Uterus (tissue), 2 donors: Measurements from ENCODE around the gene CSKMT.

ENCODE experiments used
- POLR2A ChIP-seq, 2 donors: fragments of 450-650 bp; IDR thresholded peaks; one replicate each; pipeline ENCODE4 v1.6.1; 2016; ENCODE audit warnings: antibody characterized with exemption in 2 of 2, mild to moderate bottlenecking in 1 of 2, moderate library complexity in 1 of 2
- TF ChIP-seq, protein P1 (sequence below), 4 experiments: fragments of 200-600 bp in 2 of 4; fragments of 450-650 bp in 2 of 4; sonication (generic) in 2 of 4; IDR thresholded peaks; one replicate each; pipeline ENCODE4 v1.5.1; 2016 to 2019; ENCODE audit warnings: antibody characterized with exemption in 4 of 4, mild to moderate bottlenecking in 2 of 4, moderate library complexity in 1 of 4

DNA sequence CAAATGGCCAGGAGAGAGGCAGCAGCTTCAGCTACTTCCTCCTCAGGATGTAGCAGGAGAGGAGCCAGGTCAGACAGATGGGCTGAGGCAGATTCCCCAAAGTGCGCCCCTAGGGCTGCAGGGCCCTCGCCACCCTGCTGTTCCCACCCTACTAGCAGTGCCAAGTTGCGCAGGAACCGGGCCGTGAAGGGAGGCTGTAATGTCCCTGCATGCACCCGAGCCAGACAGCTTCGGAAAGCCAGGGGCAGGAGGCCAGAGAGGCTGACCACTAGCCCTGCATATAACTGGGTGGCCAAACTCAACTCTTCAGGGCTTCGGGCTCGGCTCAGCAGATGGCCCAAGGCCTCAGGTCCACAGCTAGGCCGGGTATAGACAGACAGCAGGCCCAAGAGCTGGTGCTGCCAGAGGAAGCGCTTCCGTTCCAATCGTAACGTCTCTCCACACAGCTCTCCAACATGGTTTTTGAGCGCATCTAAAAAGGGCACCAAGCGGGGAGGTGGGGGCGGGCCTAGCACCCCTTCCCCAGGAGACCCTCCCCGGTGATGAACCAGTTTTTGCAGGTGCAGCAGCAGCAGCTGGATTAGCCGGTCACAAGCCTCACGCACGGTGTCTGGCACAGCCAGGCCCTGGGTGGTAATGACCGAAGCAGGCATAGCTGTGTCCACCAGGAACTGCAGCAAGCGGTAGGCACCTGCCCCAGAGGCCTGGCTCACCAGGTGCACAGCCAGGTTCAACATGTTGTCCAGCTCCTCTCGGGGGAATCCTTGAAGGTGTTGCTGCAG is 16.7 kb upstream of the CSKMT start:
- no peak for TF ChIP-seq POLR2A (IDR thresholded peaks at IDR 0.05)
- TF ChIP-seq, protein P1, sequence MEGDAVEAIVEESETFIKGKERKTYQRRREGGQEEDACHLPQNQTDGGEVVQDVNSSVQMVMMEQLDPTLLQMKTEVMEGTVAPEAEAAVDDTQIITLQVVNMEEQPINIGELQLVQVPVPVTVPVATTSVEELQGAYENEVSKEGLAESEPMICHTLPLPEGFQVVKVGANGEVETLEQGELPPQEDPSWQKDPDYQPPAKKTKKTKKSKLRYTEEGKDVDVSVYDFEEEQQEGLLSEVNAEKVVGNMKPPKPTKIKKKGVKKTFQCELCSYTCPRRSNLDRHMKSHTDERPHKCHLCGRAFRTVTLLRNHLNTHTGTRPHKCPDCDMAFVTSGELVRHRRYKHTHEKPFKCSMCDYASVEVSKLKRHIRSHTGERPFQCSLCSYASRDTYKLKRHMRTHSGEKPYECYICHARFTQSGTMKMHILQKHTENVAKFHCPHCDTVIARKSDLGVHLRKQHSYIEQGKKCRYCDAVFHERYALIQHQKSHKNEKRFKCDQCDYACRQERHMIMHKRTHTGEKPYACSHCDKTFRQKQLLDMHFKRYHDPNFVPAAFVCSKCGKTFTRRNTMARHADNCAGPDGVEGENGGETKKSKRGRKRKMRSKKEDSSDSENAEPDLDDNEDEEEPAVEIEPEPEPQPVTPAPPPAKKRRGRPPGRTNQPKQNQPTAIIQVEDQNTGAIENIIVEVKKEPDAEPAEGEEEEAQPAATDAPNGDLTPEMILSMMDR (IDR thresholded peaks at IDR 0.05): no peak
